Keratinocyte (primary cell): ENCODE data around the gene DFFA.

ENCODE experiments used
- EZH2 ChIP-seq: IDR thresholded peaks from one replicate; pipeline ENCODE4 v1.6.1; 2012; ENCODE audit warnings: inconsistent platforms, mild to moderate bottlenecking, low read length, moderate library complexity
- TF ChIP-seq, protein P1 (sequence below), 3 experiments: IDR thresholded peaks in 1 of 3; conservative IDR thresholded peaks in 1 of 3; optimal IDR thresholded peaks in 1 of 3; 2 replicates in 2 of 3; 3 replicates in 1 of 3; pipeline versions ENCODE3 to v1.5.1; 2011; ENCODE audit warnings: low read length in 3 of 3, mild to moderate bottlenecking in 3 of 3, moderate library complexity in 2 of 3, control low read depth in 1 of 3, inconsistent platforms in 1 of 3; ENCODE audit not compliant: insufficient read depth in 2 of 3; ENCODE audit errors: extremely low read depth in 1 of 3

DNA sequence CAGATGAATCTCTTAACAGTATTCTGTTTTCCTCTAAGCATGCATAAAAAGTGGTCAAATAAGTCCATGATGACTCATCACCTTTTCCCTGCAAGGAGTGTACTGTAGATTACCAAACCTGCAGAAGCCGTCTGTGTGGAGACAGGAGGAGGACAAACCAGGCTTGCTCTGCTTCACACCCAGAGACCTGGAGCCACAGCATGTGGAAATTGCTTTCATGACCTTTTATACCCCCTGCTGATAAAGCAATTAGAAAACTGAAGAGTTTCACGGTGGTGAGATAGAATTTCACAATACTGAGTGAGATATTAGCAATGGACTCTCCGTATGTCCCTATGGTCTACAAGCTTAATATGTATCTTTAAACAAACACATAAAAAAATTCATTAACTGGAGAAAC is 13.1 kb downstream of the DFFA start:
- TF ChIP-seq, protein P1, sequence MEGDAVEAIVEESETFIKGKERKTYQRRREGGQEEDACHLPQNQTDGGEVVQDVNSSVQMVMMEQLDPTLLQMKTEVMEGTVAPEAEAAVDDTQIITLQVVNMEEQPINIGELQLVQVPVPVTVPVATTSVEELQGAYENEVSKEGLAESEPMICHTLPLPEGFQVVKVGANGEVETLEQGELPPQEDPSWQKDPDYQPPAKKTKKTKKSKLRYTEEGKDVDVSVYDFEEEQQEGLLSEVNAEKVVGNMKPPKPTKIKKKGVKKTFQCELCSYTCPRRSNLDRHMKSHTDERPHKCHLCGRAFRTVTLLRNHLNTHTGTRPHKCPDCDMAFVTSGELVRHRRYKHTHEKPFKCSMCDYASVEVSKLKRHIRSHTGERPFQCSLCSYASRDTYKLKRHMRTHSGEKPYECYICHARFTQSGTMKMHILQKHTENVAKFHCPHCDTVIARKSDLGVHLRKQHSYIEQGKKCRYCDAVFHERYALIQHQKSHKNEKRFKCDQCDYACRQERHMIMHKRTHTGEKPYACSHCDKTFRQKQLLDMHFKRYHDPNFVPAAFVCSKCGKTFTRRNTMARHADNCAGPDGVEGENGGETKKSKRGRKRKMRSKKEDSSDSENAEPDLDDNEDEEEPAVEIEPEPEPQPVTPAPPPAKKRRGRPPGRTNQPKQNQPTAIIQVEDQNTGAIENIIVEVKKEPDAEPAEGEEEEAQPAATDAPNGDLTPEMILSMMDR (optimal IDR thresholded peaks at IDR 0.05 in 1 of 3, IDR thresholded peaks at IDR 0.05 in 1 of 3, conservative IDR thresholded peaks at IDR 0.05 in 1 of 3; ENCODE audit: extremely low read depth in 1 of 3, insufficient read depth in 2 of 3, low read length in 3 of 3), result no peak
- TF ChIP-seq EZH2, result no peak
